ENCODE data around the gene WFIKKN2.

- TF ChIP-seq POLR2A (IDR thresholded peaks at IDR 0.05; ENCODE audit: borderline replicate concordance, extremely low read depth, insufficient read depth, insufficient read length) = no peak
- TF ChIP-seq, protein P1, sequence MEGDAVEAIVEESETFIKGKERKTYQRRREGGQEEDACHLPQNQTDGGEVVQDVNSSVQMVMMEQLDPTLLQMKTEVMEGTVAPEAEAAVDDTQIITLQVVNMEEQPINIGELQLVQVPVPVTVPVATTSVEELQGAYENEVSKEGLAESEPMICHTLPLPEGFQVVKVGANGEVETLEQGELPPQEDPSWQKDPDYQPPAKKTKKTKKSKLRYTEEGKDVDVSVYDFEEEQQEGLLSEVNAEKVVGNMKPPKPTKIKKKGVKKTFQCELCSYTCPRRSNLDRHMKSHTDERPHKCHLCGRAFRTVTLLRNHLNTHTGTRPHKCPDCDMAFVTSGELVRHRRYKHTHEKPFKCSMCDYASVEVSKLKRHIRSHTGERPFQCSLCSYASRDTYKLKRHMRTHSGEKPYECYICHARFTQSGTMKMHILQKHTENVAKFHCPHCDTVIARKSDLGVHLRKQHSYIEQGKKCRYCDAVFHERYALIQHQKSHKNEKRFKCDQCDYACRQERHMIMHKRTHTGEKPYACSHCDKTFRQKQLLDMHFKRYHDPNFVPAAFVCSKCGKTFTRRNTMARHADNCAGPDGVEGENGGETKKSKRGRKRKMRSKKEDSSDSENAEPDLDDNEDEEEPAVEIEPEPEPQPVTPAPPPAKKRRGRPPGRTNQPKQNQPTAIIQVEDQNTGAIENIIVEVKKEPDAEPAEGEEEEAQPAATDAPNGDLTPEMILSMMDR (IDR thresholded peaks at IDR 0.05 in 2 of 3, conservative IDR thresholded peaks at IDR 0.05 in 1 of 3; ENCODE audit: borderline replicate concordance in 1 of 3, insufficient read depth in 1 of 3, low read depth in 2 of 3, low read length in 2 of 3) = no peak
Measured at GRCh38 chr17:50808888-50809287, 26.5 kb upstream of the WFIKKN2 start.
